Measurements from ENCODE around the gene MACROD2.

GRCh38 chr20:14444106-14444505, 448.8 kb downstream of the MACROD2 start:
- no peak for TF ChIP-seq CTCF (conservative IDR thresholded peaks at IDR 0.05; ENCODE audit: low read depth, low read length)
- no peak for TF ChIP-seq EZH2 (IDR thresholded peaks at IDR 0.05; ENCODE audit: borderline replicate concordance, low read depth, low read length, poor library complexity, severe bottlenecking)
